ENCODE results near the gene MRPL19.

Gene MRPL19

GRCh38 chr2:75646583-75647425, at the start of gene MRPL19:
Gene MRPL19 (plus strand): TSS chr2:75646783. CDS start chr2:75646808, 25 bp downstream.
- DNase-seq (ENCODE audit: low spot score) = peak; percentile 78

- no peak for DNase-seq (ENCODE audit: low spot score)
Measured at GRCh38 chr2:75596784-75597183, 49.8 kb upstream of the MRPL19 start.

- no peak for DNase-seq (ENCODE audit: low spot score)
Measured at GRCh38 chr2:75597949-75598348, 48.6 kb upstream of the MRPL19 start.

- no peak for DNase-seq (ENCODE audit: low spot score)
Measured at GRCh38 chr2:75598589-75599155, 47.9 kb upstream of the MRPL19 start.

- no peak for DNase-seq (ENCODE audit: low spot score)
Measured at GRCh38 chr2:75600461-75601011, 46.0 kb upstream of the MRPL19 start.

GRCh38 chr2:75602724-75603342, 43.8 kb upstream of the MRPL19 start:
- DNase-seq (ENCODE audit: low spot score) = no peak

GRCh38 chr2:75603477-75603876, 43.1 kb upstream of the MRPL19 start:
- no peak for DNase-seq (ENCODE audit: low spot score)

- no peak for DNase-seq (ENCODE audit: low spot score)
Measured at GRCh38 chr2:75604484-75604883, 42.1 kb upstream of the MRPL19 start.

- DNase-seq (ENCODE audit: low spot score) = no peak
Measured at GRCh38 chr2:75605770-75606529, 40.6 kb upstream of the MRPL19 start.

- no peak for DNase-seq (ENCODE audit: low spot score)
Measured at GRCh38 chr2:75606761-75607399, 39.7 kb upstream of the MRPL19 start.

GRCh38 chr2:75607400-75607798, 39.2 kb upstream of the MRPL19 start:
- DNase-seq (ENCODE audit: low spot score) = no peak

- DNase-seq (ENCODE audit: low spot score) = peak; percentile 27
Measured at GRCh38 chr2:75607988-75608683, 38.4 kb upstream of the MRPL19 start.

- peak; percentile 48 for DNase-seq (ENCODE audit: low spot score)
Measured at GRCh38 chr2:75608684-75609333, 37.8 kb upstream of the MRPL19 start.

- no peak for DNase-seq (ENCODE audit: low spot score)
Measured at GRCh38 chr2:75609334-75609689, 37.3 kb upstream of the MRPL19 start.

- DNase-seq (ENCODE audit: low spot score) = no peak
Measured at GRCh38 chr2:75609937-75610508, 36.6 kb upstream of the MRPL19 start.

GRCh38 chr2:75610671-75611070, 35.9 kb upstream of the MRPL19 start:
- DNase-seq (ENCODE audit: low spot score) = no peak

GRCh38 chr2:75612108-75612861, 34.3 kb upstream of the MRPL19 start:
- no peak for DNase-seq (ENCODE audit: low spot score)

GRCh38 chr2:75612862-75613243, 33.7 kb upstream of the MRPL19 start:
- DNase-seq (ENCODE audit: low spot score) = no peak

GRCh38 chr2:75614162-75614651, 32.4 kb upstream of the MRPL19 start:
- DNase-seq (ENCODE audit: low spot score) = no peak

Measured in HuH-7 (cell line).